GM18520 (cell line): ENCODE data around the gene DUS1L.

Experiments used
- ATAC-seq: cut with Tn5 transposase; IDR thresholded peaks from one replicate; pipeline ENCODE4 v1.9.1; 2021; ENCODE audit not compliant: unreplicated experiment

Gene DUS1L

DNA sequence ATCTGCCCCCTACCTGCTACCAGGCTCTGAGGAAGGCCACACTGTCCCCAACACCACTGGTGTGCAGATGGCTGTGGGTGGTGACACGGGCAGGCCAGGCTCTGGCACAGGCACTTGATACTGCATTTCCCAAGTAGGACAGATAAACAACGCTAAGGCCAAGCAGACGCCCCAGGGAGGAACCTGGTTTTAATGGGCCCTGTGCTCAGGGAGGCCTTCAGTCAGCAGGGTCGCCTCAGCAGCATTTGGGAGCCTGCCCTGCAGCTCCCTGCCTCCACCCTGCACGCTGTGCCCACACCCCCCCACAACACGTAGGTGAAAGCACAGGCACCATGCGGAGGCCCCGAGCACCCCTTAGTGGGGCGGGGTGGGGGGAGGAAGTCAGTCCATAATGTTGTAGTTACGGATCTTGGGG is 35.7 kb upstream of the DUS1L start:
- ATAC-seq, result no peak

DNA sequence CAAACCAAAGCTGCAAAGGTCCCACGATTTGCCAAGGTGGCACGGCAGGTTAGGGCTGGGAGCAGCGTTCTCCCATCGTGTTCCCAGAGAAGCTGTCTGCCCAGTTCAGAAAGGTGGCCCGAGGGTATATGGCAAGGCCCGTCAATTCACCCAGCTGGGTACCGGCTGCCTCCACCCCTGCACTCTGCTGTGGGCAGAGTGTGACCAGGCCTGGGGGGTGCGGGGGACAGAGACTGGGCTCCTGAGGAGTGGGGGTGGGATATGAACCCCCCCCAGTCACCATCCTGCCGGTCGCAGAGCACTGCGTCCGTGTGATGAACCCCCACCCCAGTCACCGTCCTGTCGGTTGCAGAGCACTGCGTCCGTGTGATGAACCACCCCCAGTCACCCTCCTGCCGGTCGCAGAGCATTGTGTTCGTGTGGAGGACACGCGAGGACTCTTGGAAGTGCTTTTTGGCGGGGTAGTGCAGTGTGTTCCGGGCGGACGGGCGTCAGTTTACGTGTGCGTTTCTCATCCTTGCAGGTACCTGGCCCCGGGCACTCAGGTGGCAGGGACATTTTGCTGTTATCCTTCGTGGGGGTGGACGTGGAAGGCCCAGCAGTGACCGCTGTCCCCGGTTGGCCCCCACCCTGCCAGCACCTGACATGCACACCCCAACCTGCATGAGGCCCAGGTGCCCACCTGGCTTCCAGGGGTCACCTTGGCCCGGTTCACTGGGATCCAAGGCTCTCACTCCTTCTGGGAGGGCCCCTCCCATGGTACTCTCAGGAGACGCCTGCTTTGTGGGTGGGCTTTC is 35.1 kb upstream of the DUS1L start:
- ATAC-seq, result no peak

DNA sequence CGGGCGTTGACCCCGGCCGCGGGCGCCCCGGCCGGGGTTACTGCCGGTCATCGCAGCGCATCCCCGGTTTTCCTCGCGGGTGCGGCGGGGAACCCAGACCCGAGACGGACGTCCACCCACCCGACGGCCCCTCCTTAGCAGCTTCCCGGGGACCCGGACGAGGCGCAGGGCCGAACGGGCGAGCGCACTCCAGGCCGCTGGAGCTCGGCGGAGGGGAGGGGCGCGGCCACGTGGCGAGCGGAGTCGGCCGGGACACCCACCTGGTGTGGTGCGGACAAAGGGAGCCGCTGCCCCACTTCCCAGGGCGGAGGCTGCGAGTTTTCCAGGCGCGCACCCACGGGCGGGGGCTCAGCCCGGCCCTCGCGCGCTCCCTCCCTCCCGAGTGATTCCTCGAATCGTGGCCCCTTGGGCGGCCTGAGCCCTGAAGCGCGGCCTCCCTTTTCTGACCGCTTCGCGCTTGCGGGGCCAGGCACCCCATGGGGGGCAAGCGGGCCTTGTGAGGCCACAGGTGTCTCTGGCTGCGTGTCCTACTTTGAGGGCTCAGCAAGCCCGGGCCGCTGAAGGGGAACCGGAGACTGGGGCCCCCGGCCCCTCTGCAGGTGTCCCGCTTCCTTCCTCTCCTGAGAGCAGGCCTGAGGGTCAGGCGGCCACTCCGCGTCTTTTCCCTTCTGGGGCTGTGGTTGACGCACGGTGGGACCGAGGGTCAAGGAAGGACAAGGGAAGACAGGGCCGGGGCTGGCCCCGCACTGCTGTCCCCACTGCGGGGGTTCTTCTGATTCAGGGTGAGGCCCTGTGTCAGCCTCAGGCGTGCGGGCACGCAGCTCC is 33.5 kb upstream of the DUS1L start:
- ATAC-seq, result peak; percentile 0

DNA sequence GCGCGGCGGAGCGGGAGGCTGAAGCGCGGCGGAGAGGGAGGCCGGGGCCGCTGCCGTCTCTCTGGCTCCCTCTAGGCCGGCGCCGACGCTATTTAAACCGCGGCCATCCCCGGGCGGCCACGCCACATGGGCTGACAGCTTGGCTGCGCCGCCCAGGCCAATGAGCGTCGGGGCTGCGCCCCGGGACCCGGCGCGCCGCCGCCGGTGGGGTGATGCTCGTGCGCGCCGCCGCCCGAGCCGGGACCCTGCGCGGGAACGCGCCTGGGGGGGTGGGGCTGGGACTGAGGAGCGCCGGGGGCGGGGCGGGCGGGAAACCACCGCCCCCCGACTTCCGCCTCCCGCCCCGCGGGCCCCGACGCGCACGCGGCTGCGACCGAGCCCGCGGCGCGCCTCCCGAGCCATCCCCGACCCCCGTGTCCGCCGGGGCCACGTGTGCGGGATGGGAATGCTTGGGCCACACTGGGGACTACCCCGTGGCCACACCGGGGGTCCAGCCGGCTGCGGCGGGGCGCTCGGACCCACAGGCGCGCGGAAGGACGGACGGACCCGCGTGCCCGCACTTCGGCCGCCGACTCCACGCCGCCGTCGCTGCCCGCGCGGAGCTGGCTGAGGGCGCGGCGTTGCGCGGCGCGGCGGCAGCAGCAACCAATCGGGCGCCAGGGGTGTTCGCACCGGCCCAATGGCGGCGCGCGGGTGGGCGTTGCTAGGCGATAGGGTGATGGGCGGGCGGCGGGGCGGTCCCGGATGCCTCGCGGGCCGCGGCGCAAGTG is 32.8 kb upstream of the DUS1L start, which contains the start of gene FASN:
FASN (minus strand) TSS at position 68 of the 770 bp plus-strand sequence. CDS start 1,791 bp downstream, outside the sequence.
- ATAC-seq, result peak; percentile 62

DNA sequence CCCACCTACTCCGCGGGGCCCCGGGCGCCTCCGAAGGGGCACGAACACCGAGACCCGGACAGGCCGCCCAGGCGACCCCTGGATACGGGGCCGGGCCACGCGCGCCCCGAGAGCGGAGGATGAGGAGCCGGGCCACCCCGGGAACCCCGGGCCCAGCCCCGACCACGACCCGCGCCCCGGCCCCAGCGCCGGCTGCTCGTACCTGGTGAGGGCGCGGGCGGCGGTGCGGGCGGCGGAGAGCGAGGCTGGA is 32.2 kb upstream of the DUS1L start:
- no peak for ATAC-seq

DNA sequence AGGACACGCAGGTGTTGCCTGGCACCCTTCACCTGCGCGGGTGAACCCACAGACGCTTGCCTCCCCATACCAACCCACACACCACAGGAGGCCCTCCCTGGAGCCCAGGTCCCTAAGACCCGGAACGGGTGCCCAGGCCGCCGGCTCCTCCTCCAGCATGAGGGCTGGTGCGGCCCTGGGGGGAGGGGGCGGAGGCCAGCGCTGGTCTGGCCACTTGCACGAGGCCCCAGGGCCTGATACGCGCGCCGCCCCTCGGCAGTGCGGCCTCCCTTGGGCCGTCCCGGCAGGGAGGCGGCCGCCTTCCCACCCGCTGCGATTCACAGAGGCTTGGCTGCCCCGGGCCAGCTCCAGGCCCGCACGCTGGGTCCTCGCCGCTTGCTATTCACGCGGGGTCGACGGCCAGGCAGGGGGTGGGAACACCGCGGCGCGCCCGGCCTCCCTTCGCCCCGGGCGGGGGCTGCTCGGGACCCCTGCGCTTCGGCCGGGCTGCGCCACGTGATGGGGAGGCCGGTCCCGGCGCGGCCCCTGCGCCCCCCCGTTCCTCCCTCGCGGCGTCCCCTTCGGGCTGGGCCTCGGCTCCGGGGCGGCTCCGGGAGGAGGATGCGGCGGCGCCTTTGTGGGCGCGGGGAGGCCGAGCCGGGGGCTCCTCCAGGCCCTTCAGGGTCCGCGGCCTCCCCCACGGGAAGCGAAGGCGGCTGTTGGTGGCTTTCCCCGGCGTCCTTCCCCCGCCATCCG is 31.7 kb upstream of the DUS1L start:
- no peak for ATAC-seq

DNA sequence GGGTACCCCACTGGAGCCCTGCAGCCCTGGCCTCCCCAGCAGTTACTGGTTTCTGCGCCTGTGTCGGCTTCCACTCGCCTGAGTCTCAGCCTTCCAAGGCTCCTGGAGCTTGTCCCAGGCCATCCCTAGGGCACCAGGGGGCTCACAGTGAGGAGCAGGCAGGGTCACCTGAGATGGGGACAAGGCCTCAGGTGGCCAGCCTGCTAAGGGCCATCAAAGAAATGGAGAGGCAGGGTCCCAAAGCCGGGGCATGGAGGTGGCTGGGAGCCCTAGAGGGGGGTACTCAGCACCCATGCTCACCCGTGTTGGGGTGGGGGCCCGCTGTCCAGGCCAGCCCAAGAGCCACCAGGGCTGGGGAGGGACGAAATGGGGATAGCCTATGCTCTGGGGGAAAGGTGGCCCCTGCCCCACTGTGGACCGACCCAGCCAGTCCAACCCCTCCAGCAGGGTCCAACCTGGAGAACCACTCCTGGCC is 31.1 kb upstream of the DUS1L start:
- no peak for ATAC-seq

DNA sequence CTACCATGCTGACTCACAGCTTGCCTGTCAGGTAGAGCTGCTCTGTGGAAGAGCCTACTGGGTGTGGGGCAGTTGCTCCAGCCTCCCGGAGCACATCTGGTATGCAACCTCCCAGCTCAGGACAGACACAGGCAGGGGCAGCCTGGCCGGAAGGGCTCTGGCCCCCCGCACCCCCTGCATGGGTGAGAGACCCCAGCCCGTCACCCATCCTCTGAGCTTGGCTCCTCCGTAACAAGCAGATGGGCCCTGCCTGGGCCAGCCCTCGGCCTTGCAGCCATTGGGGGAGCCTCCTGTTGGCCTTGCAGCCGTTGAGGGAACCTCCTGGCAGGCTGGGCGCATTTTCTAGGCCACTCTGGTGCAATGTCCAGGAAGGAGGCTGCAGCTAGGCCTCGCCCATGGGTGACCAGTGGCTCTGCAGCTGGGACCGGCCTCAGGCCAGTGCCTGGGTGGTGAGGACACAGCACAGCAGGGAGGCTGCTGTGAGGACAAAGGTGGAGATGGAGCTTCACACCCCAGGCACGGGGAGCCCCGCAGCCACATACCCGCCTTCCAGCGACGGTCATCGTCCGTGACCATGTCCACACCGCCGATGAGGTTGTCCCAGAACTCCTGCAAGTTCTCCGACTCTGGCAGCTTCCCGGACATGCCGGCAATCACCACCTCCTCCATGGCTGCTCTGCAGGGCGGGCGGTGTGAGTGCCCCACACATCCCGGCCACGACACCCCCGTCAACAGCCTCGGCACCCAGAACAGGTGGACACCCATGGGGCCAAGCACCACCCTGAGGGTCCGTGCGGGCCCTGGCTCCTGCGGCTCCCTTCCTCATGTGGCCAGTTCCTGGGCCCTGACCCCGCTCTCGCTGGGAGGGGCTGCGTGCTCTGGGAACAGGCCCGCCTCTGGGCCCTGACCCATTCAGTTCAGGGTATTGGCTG is 30.4 kb upstream of the DUS1L start:
- no peak for ATAC-seq

DNA sequence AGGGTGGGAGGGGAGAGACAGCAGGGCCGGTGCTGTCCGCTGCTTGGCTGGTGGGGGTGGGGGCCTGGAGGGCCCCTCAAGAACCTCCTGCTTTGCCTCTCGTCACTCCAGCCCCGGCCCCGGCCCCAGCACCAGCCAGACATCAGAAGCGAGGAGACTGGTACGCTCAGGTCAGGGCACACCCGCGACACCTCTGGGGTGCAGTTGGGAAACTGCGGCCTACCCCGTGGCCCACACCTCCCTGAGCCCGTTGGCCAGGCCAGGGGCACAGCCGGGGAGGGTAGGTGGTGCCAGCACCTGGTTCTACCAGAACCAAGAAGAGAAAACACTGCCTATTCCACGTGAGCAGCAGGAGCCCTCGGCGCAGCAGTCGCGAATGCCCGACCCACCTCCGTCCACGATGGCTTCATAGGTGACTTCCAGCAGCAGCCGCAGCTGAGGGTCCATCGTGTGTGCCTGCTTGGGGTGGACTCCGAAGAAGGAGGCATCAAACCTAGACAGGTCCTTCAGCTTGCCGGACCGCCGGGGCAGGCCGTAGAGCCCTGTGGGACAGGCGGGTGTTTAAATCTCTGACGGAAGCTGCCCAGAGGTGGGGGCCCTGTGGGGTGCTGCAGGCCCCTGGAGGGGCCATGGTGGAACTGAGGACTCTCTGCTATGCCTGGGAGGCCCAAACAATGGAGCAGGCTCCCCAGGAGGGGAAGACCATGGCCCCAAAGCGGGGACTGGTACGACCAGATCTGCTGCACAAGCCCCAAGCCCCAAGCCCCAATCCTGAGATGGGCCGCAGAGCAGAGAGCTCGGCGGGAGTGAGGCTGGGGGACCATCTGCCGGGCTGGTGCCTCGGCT is 29.6 kb upstream of the DUS1L start:
- ATAC-seq, result no peak

DNA sequence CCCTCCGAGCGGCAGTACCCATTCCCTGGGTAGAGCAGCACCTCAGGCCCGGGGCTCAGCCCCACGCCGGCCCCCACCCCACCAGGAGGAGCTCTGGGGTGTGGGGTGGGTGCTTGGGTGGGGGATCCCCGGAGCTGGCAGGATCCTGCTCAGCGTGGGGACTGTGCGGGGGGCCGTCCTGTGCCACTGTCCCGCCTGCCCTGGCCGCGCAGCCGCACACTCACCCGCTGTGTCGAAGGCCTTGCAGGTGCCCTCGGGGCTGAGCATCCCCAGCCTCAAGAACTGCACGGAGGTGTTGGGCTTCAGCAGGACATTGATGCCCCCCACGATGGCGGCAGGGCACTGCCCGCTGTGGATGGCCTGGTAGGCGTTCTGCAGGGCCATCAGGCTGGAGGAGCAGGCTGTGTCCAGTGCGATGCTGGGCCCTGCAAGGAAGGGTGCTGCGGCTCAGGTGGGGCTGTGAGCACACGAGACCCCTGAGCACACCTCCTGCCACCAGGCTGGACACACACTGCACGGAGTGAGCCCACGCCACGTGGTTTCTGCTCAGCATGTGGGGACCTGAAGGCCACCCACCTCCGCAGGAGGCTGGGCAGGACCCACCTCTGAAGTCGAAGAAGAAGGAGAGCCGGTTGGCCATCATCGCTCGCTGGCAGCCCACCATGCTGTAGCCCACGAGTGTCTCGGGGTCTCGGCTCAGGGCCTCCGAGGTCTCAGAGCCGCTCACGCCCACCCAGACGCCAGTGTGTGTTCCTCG is 27.6 kb upstream of the DUS1L start:
- no peak for ATAC-seq

DNA sequence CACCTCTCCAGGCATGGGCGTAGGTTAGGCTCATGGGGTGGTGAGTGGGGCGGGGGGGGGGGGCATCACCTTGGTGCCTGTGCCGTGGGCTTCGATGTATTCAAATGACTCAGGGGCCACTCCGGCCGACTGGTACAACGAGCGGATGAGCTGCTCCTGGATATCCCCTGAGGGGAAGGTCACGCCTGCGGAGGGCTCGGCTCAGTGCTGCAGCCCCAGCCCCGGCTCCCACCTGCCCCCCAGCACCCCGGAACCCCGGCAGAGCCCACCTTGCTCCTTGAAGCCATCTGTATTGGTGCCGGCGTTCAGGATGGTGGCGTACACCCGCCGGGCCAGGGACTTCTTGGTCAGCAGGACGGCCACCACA is 27.0 kb upstream of the DUS1L start:
- ATAC-seq, result no peak

DNA sequence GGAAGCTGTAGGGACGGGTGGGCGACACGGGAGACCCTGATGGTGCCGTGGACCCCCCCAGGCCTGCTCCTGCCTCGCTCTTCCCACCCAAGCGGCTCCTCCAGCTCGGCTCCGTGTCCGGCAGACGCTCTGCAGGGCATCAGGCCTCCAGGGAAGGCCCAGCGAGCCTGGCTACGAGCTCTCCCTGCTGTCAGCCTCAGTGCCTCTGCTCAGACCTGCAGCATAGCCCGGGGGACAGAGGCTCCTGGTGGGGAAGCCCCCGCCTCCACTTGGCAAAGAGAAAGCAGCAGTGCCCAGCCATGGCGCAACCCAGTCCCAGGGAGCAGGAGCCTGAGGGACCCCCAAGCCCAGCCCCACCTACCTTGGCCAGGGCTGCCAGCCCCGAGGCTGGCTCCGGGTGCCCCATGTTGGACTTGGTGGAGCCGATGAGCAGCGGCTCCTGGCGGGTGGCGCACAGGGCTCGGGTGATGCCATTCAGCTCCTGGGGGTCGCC is 26.5 kb upstream of the DUS1L start:
- no peak for ATAC-seq

DNA sequence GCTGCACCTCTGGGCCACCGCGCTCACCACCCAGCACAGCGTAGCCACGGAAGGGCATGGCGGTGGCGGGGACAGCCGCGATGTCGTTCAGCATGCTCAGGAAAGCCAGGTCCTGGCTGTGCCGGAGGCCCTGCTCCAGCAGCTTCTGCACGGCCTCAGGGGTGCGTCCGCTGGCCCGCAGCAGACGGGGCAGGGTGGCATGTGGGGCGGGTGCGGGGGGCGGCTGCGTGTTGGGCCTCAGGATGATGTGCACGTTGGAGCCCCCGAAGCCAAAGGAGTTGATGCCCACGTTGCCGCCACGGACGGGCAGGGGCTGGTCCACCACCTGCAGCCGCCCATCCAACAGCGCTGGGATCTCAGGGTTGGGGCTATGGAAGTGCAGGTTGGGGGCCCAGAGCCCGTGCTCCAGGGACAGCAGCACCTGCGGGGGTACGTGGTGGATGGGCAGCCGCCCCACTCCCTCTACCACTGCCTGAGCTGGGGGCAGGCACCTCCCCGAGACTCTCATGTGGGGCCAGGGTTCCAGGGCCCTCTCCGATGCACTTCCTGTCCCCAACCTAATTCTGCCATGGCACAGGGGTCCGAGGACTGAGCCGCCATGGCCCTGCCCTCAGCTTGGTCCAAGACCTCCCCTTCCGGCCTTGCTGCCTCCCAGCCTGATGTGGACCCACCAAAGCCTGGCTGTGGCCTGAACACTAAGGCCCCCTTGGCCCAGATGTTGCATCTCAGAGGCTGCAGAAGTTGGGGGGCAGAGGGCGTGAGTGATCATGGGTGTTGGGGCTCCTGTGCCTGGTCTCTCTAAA is 25.9 kb upstream of the DUS1L start:
- ATAC-seq, result no peak

DNA sequence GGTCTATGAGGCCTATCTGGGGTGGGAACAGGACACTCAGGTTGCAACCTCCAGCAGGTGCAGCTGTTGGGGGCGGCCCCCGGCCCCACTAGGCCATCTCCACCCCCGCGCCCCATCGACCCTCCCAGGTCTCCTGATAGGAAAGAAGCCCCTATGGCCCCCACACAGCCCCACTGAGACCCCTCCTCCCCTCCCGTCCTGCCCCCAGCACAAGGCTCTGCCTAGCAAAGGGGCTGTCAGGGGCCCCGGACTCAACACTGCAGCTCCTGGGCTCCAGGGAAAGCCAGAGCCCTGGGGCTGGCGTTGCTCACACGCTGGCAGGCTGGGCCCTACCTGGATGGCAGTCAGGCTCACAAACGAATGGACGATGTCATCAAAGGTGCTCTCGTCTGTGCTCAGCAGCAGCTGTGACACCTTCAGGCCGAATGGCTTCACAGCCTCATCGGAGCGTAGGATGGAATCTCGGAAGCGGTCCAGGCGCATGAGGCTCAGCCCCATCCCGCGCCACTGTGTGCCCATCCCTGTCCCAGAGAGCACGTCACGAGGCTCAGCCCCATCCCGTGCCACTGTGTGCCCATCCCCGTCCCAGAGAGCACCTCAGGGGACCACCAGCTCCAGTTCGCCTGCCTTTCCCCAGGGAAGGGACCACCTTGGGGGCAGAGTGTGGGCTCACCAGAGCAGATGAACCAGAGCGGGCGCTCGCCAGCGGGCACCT is 25.1 kb upstream of the DUS1L start:
- ATAC-seq, result no peak

DNA sequence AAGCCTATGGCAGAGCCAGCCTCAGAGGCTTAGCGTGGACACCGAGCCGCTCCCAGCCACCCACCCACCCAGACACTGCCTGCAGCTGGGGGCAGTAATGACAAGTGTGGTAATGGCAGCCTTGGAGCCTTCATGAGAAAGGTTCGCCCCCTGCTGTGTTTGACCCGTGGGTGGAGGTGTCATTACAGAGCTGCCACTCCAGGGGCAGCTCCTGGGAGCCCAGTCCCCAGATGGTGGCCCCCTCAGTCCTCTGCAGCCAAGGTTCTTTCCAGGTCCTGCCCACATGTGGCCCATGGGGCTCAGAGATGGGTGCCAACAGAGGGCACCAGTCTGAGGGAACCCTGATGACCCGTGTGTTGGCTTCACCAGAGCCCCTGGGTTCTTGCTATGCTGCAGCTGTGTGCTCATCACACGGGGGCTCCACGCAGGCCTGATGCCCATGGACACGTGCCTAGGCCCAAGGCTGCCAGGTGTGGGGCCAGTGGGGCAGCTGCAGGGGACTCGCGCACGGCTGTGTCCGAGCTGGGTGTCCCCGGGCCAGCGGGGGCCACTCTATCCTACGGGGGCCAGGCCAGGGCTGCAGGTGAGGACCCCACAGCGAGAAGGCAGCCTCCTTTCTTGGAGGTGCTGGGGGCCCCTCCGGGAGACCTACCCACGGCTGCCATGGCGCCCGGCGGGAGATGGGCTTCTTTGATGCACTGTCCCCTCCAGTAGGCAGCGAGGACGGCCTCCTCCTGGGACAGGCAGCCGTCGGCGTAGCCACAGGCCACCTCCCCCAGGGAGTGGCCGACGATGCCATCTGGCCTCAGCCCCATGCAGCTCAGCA is 24.3 kb upstream of the DUS1L start:
- ATAC-seq, result no peak
